Activated CD4-positive, alpha-beta memory T cell treated with anti-CD3 and anti-CD28 coated beads, Interleukin-2, amount 10 ng/mL, durations not matched to agents 7 days and 5 days (primary cell): Measurements from ENCODE around the gene ATOSA. TPM values are rescaled to one million over a fixed set of nuclear protein-coding genes. Genes with fewer than 3 reads are reported as not detected.

ENCODE experiments used
- CTCF ChIA-PET: fragments of 350-600 bp; sonication (Branson Sonifier 250); formaldehyde crosslinking; loops from one replicate; lab custom pipeline; 2021; ENCODE audit warnings: antibody characterized with exemption, inconsistent platforms; lab: Charles Lee
- POLR2A ChIA-PET: fragments of 350-600 bp; sonication (Branson Sonifier 250); formaldehyde crosslinking; loops from one replicate; lab custom pipeline; 2021; ENCODE audit warnings: antibody characterized with exemption; lab: Charles Lee
- DNase-seq: peaks from one replicate; pipeline ENCODE4 v3.0.0-alpha.2; 2020
- H3K27ac Mint-ChIP-seq: one replicate; pipeline ENCODE4 v1.8.0; 2021; ENCODE audit warnings: mild to moderate bottlenecking, mixed read lengths
- H3K27me3 Mint-ChIP-seq: one replicate; pipeline ENCODE4 v1.8.0; 2021; ENCODE audit warnings: mixed read lengths
- H3K36me3 Mint-ChIP-seq: one replicate; pipeline ENCODE4 v1.8.0; 2021; ENCODE audit warnings: low read depth, mixed read lengths
- H3K4me1 Mint-ChIP-seq: one replicate; pipeline ENCODE4 v1.8.0; 2021; ENCODE audit warnings: mixed read lengths
- H3K4me3 Mint-ChIP-seq: one replicate; pipeline ENCODE4 v1.8.0; 2021; ENCODE audit warnings: mild to moderate bottlenecking, mixed read lengths
- H3K9me3 Mint-ChIP-seq: one replicate; pipeline ENCODE4 v1.8.0; 2021; ENCODE audit warnings: mixed read lengths
- total RNA-seq, 2 experiments: library from RNA; stranded (reverse); gene quantifications; one replicate each; pipeline ENCODE4 v1.2.3, GENCODE V29; 2021

ATOSA gene
- total RNA-seq, 2 experiments from 2014 or later: 44.9 to 46.6 TPM

DNA sequence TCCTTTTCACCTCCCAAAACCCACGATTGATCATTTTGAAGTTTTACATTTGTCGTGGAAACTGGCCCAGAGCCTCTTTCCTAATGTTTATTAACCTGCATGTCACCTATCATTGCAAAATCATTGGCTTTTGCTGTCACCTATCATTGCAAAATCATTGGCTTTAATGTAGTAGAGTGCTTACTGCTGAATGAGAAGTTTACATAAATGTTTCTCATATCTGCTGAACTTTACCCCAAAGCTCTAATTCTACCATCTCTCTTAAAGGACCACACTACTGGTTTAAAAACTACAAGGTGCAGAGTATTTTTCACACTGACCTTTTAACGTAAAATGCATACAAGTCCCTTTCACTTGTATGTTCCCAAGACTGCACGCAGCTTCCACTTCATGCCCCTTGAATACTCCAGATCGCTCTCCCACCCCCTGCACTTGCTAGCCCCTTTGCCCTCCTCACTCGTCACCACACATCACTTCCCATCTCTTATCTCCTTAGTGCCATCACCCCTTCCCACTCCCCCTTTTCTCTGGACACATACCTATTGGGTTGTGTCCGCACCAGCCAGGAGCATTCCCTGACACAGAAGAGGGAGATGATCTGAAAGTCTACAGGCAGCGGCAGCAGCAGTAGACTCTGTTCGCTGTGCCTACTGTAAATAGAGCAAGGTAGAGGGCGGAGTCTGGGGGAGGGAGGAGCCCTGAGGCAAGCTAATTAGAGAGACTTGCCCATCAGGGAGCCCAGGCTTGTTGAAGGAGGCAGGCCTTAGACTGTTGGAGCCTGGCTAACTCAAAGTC is 30.2 kb upstream of the ATOSA start:
- POLR2A ChIA-PET: no interaction called here
- H3K4me3 Mint-ChIP-seq: no peak overlapping the region
- H3K27me3 Mint-ChIP-seq: no peaks in the 10 kb centered on the region
- CTCF ChIA-PET: no interaction called here
- peaks cover 5% of the 10 kb centered on the region for H3K4me1 Mint-ChIP-seq
- H3K9me3 Mint-ChIP-seq: no peaks in the 10 kb centered on the region
- no peak for DNase-seq
- H3K36me3 Mint-ChIP-seq: no peaks in the 10 kb centered on the region
- no peak overlapping the region for H3K27ac Mint-ChIP-seq

GRCh38 chr15:52706091-52706490 is 26.9 kb upstream of the ATOSA start:
- H3K4me1 Mint-ChIP-seq: peaks cover 5% of the 10 kb centered on the region
- ChIA-PET CTCF (no interaction called here), POLR2A (no interaction called here)
- H3K4me3 Mint-ChIP-seq: no peak overlapping the region
- H3K27me3 Mint-ChIP-seq: peaks cover 6% of the 10 kb centered on the region
- no peaks in the 10 kb centered on the region for H3K9me3 Mint-ChIP-seq
- no peak overlapping the region for H3K27ac Mint-ChIP-seq
- no peak for DNase-seq
- no peaks in the 10 kb centered on the region for H3K36me3 Mint-ChIP-seq

GRCh38 chr15:52702390-52702789 is 23.2 kb upstream of the ATOSA start:
- ChIA-PET CTCF (no interaction called here), POLR2A (no interaction called here)
- Mint-ChIP-seq H3K27ac (no peak overlapping the region), H3K9me3 (no peaks in the 10 kb centered on the region), H3K36me3 (no peaks in the 10 kb centered on the region), H3K4me1 (no peaks in the 10 kb centered on the region), H3K27me3 (peaks cover 6% of the 10 kb centered on the region), H3K4me3 (no peak overlapping the region)
- no peak for DNase-seq

GRCh38 chr15:52699457-52699856 is 20.3 kb upstream of the ATOSA start:
- H3K4me3 Mint-ChIP-seq: no peak overlapping the region
- CTCF ChIA-PET: no interaction called here
- DNase-seq: no peak
- H3K4me1 Mint-ChIP-seq: no peaks in the 10 kb centered on the region
- no peak overlapping the region for H3K27ac Mint-ChIP-seq
- no peaks in the 10 kb centered on the region for H3K9me3 Mint-ChIP-seq
- no peaks in the 10 kb centered on the region for H3K36me3 Mint-ChIP-seq
- POLR2A ChIA-PET: no interaction called here
- peaks cover 10% of the 10 kb centered on the region for H3K27me3 Mint-ChIP-seq

DNA sequence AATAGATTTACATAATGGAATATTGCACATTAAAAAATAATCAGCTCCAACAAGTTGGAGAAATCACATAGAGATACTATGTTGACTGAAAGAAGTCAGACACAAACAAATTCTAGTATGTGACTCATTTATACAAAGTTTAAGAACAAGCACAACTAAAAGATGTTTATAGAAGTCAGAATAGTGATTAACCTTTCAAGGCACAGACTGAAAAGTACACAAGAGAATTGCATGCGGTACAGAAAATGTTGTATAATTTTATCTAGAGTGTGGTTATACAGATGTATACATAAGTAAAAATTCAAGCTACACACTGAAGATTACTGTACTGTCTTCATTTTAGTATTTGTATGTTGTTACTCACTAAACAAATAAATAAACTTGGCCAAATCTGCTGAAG is 19.3 kb upstream of the ATOSA start:
- peaks cover 10% of the 10 kb centered on the region for H3K27me3 Mint-ChIP-seq
- no peak overlapping the region for H3K27ac Mint-ChIP-seq
- CTCF ChIA-PET: no interaction called here
- POLR2A ChIA-PET: no interaction called here
- H3K4me3 Mint-ChIP-seq: no peak overlapping the region
- H3K36me3 Mint-ChIP-seq: no peaks in the 10 kb centered on the region
- DNase-seq: no peak
- H3K4me1 Mint-ChIP-seq: no peaks in the 10 kb centered on the region
- no peaks in the 10 kb centered on the region for H3K9me3 Mint-ChIP-seq

GRCh38 chr15:52697051-52697450 is 17.9 kb upstream of the ATOSA start:
- DNase-seq: no peak
- Mint-ChIP-seq H3K4me1 (no peaks in the 10 kb centered on the region), H3K27me3 (peaks cover 5% of the 10 kb centered on the region), H3K4me3 (no peak overlapping the region), H3K27ac (no peak overlapping the region), H3K9me3 (no peaks in the 10 kb centered on the region), H3K36me3 (no peaks in the 10 kb centered on the region)
- ChIA-PET CTCF (no interaction called here), POLR2A (no interaction called here)

- Mint-ChIP-seq H3K36me3 (no peaks in the 10 kb centered on the region), H3K4me3 (no peak overlapping the region), H3K4me1 (no peaks in the 10 kb centered on the region), H3K9me3 (no peaks in the 10 kb centered on the region), H3K27me3 (peaks cover 4% of the 10 kb centered on the region), H3K27ac (no peak overlapping the region)
- ChIA-PET CTCF (no interaction called here), POLR2A (no interaction called here)
- no peak for DNase-seq
These were observed 16.0 kb upstream of the ATOSA start for GRCh38 chr15:52695154-52695553.

DNA sequence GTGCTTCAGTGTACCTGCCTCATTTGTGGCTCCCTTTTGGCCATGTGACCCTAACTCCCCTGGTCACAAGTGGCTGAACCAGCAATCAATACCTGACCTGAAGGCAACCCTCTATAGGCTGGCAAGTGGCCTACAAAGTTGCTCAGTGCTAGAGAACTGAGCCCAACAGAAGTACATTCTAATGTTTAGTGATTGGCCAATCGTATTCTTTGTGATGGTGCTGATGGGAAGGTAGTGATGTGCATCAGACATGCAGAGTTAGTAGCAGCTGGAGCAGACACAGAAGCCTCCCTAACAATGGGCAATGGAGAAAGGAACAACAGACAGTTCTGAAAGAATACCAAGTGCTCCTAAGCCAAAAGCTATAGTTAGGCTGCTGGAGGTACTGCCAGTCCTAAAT is 10.4 kb upstream of the ATOSA start:
- no peak for DNase-seq
- ChIA-PET POLR2A (no interaction called here), CTCF (no interaction called here)
- no peak overlapping the region for H3K4me3 Mint-ChIP-seq
- H3K9me3 Mint-ChIP-seq: no peaks in the 10 kb centered on the region
- no peaks in the 10 kb centered on the region for H3K36me3 Mint-ChIP-seq
- no peaks in the 10 kb centered on the region for H3K27me3 Mint-ChIP-seq
- H3K4me1 Mint-ChIP-seq: no peaks in the 10 kb centered on the region
- H3K27ac Mint-ChIP-seq: no peak overlapping the region

DNA sequence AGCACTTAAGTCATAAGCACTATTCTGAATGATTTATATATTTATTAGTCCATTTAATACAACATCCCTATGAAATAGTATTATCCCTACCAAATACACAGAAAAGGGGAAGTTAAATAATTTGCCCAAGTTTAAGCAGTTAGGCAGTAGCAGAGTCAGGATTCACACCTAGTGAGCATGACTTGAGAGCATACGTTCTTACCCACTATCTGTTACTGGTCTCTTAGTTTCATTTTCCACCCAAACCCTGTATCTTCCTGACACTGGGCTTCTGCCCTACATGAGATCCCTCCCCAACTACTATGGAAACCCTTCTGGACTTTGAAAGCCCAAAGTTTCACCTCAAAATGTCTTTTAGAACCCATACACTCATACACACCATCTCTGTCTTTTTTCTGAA is 4.4 kb upstream of the ATOSA start:
- Mint-ChIP-seq H3K4me1 (peaks cover 27% of the 10 kb centered on the region), H3K9me3 (no peaks in the 10 kb centered on the region), H3K27me3 (peaks cover 3% of the 10 kb centered on the region), H3K36me3 (peaks cover 5% of the 10 kb centered on the region), H3K27ac (no peak overlapping the region), H3K4me3 (no peak overlapping the region)
- no peak for DNase-seq
- ChIA-PET CTCF (interaction anchor here (1.0 to 2.0 kb wide), 2 partner anchors 51 to 352 kb away, joined by 3 to 6 read pairs; no protein-coding TSS in a partner anchor), POLR2A (interaction anchor here (1.0 to 1.4 kb wide), 4 partner anchors 10 to 114 kb away, joined by 3 to 6 read pairs (median 4); partner anchors contain the start of gene ARPP19)

DNA sequence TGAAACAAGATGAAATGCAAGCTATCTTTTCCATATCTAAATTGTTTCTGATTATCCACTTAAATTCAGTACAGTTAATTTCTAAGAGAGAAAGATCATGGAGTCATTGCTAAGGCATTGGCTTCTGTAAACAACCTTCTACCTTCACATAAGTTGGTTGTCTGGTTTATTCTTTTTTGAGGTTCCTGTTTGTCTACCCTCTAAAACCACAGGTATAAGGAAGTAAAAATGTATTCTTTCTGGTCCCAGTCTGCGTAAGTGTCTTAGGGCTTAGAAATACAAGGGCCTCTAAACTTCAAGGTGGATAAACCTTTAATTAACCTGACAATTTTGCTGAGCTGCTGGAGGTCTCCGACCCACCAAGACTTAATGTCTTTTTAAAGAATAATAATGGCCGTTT is 3.6 kb upstream of the ATOSA start:
- Mint-ChIP-seq H3K4me1 (peaks cover 29% of the 10 kb centered on the region), H3K27me3 (peaks cover 3% of the 10 kb centered on the region), H3K27ac (no peak overlapping the region), H3K36me3 (peaks cover 12% of the 10 kb centered on the region), H3K9me3 (no peaks in the 10 kb centered on the region), H3K4me3 (no peak overlapping the region)
- ChIA-PET CTCF (interaction anchor here (1.0 to 2.0 kb wide), 2 partner anchors 52 to 352 kb away, joined by 3 to 6 read pairs; no protein-coding TSS in a partner anchor), POLR2A (interaction anchor here (1.0 to 1.4 kb wide), 5 partner anchors 10 to 663 kb away, joined by 3 to 6 read pairs (median 3); partner anchors contain the start of gene ARPP19)
- DNase-seq: no peak

DNA sequence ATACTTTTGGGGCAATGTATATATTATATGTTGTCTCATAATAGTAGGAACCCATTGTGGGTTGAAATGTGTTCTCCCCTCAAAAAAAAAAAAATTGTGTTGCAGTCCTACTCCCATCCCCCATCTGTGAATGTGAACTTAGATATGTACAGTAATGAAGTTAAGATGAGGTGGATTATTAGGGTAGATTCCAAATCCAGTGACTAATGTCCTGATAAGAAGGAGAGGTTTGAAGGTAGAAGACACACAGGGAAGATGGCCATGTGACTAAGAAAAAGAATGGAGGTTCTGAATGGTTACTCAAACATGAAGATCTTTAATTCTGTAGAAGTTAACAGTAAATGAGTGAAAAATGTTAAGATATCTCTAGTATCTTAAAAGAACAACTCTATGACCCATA is 3.0 kb upstream of the ATOSA start:
- ChIA-PET CTCF (interaction anchor here (2.0 kb wide), 1 partner anchor 53 kb away, joined by 6 read pairs; no protein-coding TSS in a partner anchor), POLR2A (interaction anchor here (1.1 to 1.4 kb wide), 2 partner anchors 25 to 662 kb away, joined by 3 read pairs; no protein-coding TSS in a partner anchor)
- peaks cover 32% of the 10 kb centered on the region for H3K4me1 Mint-ChIP-seq
- H3K27ac Mint-ChIP-seq: no peak overlapping the region
- H3K9me3 Mint-ChIP-seq: no peaks in the 10 kb centered on the region
- peaks cover 3% of the 10 kb centered on the region for H3K27me3 Mint-ChIP-seq
- H3K36me3 Mint-ChIP-seq: peaks cover 18% of the 10 kb centered on the region
- no peak for DNase-seq
- no peak overlapping the region for H3K4me3 Mint-ChIP-seq

DNA sequence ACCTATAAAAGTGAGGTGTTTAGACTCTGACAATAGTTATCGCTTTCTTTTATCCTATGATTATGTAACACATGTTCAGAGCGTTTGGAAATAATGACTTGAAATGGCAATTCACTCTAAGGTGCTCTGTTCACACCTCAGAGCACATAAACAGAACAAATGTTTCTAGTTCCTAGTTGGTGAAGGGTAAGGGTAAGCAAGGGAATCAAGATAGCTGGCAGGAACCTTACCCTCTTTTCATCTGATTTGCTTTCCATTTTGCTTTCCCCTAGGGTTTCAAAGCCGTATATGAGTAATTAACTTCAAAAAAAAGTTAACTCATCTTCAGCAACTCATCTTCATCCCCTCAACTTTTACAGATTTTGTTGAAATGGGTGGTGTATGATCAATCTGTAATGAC is 2.3 kb upstream of the ATOSA start:
- peaks cover 38% of the 10 kb centered on the region for H3K4me1 Mint-ChIP-seq
- CTCF ChIA-PET: no interaction called here
- DNase-seq: no peak
- peaks cover 20% of the 10 kb centered on the region for H3K36me3 Mint-ChIP-seq
- peaks cover 3% of the 10 kb centered on the region for H3K27me3 Mint-ChIP-seq
- POLR2A ChIA-PET: no interaction called here
- no peak overlapping the region for H3K27ac Mint-ChIP-seq
- H3K9me3 Mint-ChIP-seq: no peaks in the 10 kb centered on the region
- no peak overlapping the region for H3K4me3 Mint-ChIP-seq

GRCh38 chr15:52680761-52681160 is 1.6 kb upstream of the ATOSA start:
- CTCF ChIA-PET: no interaction called here

More at GRCh38 chr15:52680761-52681160, 1.6 kb upstream of the ATOSA start:
- no peak overlapping the region for H3K27ac Mint-ChIP-seq
- DNase-seq: no peak
- no peak overlapping the region for H3K4me3 Mint-ChIP-seq
- H3K9me3 Mint-ChIP-seq: no peaks in the 10 kb centered on the region
- POLR2A ChIA-PET: no interaction called here
- H3K36me3 Mint-ChIP-seq: peaks cover 26% of the 10 kb centered on the region
- H3K27me3 Mint-ChIP-seq: peaks cover 3% of the 10 kb centered on the region
- H3K4me1 Mint-ChIP-seq: peaks cover 45% of the 10 kb centered on the region
